Left cardiac atrium (tissue), 4 donors: ENCODE results near the gene CEP57L1. TPM values are rescaled to one million over a fixed set of nuclear protein-coding genes. Genes with fewer than 3 reads are reported as not detected.
"Not testable (repeated sequence)": the region's sequence is repeated elsewhere in the genome, so short reads cannot be mapped to it uniquely, and the experiment has no call there.

Source experiments
- ATAC-seq, 2 donors: fragments of 200-7000 bp; cut with Tn5 transposase; one replicate each; pipeline ENCODE4 v1.9.1; 2020; ENCODE audit warnings: mild to moderate bottlenecking in 2 of 2, moderate library complexity in 2 of 2
- DNase-seq: peaks from one replicate; pipeline ENCODE4 v3.0.0-alpha.2; 2020
- intact Hi-C, 2 donors: fragments of 100-400 bp; cut with DNase I; formaldehyde crosslinking; loops; one replicate each; pipeline versions ENCODE4 v1.14.1 to v1.15.1; 2022 to 2023
- total RNA-seq, 2 donors: library from RNA; stranded (reverse); fragmentation: NEBNext Ultra II Directional; extraction: Animal tissue kit (Norgen Biotek cat#: 25700); gene quantifications; one replicate each; pipeline ENCODE4 v1.2.1, GENCODE V29; 2021
- donor health status: DM: no; HTN: yes; CAD: no.
- donor health status: DM: no; HTN: yes; CAD: no; lungs with severe emphysema.
- donor health status: DM: yes; HTN: yes; CAD: no.
- donor health status: Dilated cardiomyopathy.

Gene CEP57L1
- total RNA-seq, 2 donors from 2014 or later, result 7.6 to 10.2 TPM

- DNase-seq, intact Hi-C loops, ATAC-seq: not testable (repeated sequence)
These were observed 52.9 kb downstream of the CEP57L1 start for GRCh38 chr6:109148251-109148650.

- intact Hi-C loops, DNase-seq, ATAC-seq: not testable (repeated sequence)
These were observed 53.4 kb downstream of the CEP57L1 start for GRCh38 chr6:109148716-109149115.

- ATAC-seq (no peak), DNase-seq (no peak)
- intact Hi-C loops, result no loop called here
These were observed 58.4 kb downstream of the CEP57L1 start for GRCh38 chr6:109153752-109154151.

GRCh38 chr6:109164331-109164730, 69.0 kb downstream of the CEP57L1 start:
- DNase-seq (no peak), ATAC-seq (no peak)
- intact Hi-C loops, result no loop called here

GRCh38 chr6:109165392-109165974, 70.2 kb downstream of the CEP57L1 start:
- intact Hi-C loops, result no loop called here
- DNase-seq, result peak; percentile 25
- peak; percentile 95 to 97 for ATAC-seq

- no peak for DNase-seq
- intact Hi-C loops, result no loop called here
- no peak for ATAC-seq
These were observed 71.4 kb downstream of the CEP57L1 start for GRCh38 chr6:109166673-109167072.

GRCh38 chr6:109167562-109167961, 72.3 kb downstream of the CEP57L1 start:
- DNase-seq (no peak), ATAC-seq (no peak)
- intact Hi-C loops, result no loop called here

GRCh38 chr6:109170333-109170732, 75.0 kb downstream of the CEP57L1 start:
- DNase-seq (no peak), ATAC-seq (peak in 1 of 2 donors; percentile 26)
- intact Hi-C loops, result no loop called here

- DNase-seq (no peak), ATAC-seq (no peak)
- intact Hi-C loops, result no loop called here
These were observed 76.9 kb downstream of the CEP57L1 start for GRCh38 chr6:109172101-109172746.

- ATAC-seq (no peak), DNase-seq (no peak)
- intact Hi-C loops, result no loop called here
These were observed 79.6 kb downstream of the CEP57L1 start for GRCh38 chr6:109174916-109175315.

GRCh38 chr6:109178921-109179320, 83.6 kb downstream of the CEP57L1 start:
- ATAC-seq (no peak), DNase-seq (no peak)
- intact Hi-C loops, result no loop called here

GRCh38 chr6:109179507-109179906, 84.2 kb downstream of the CEP57L1 start:
- intact Hi-C loops, result no loop called here
- DNase-seq, result no peak
- no peak for ATAC-seq

GRCh38 chr6:109182578-109182977, 87.3 kb downstream of the CEP57L1 start:
- DNase-seq (no peak), ATAC-seq (peak; percentile 51 to 57)
- intact Hi-C loops, result no loop called here

- DNase-seq (no peak), ATAC-seq (no peak)
- intact Hi-C loops, result no loop called here
These were observed 87.9 kb downstream of the CEP57L1 start for GRCh38 chr6:109183109-109183650.

GRCh38 chr6:109184638-109185037, 89.3 kb downstream of the CEP57L1 start:
- intact Hi-C loops, result loop anchor here in 1 of 2 donors (5.0 kb wide), 1 partner anchor 198 kb away; the partner anchor contains the start of gene CD164
- ATAC-seq (no peak), DNase-seq (no peak)

- ATAC-seq, result no peak
- intact Hi-C loops, result loop anchor here in 1 of 2 donors (5.0 kb wide), 1 partner anchor 196 kb away; the partner anchor contains the start of gene CD164
- no peak for DNase-seq
These were observed 90.7 kb downstream of the CEP57L1 start for GRCh38 chr6:109186012-109186411.

- DNase-seq (peak; percentile 39), ATAC-seq (peak; percentile 62 to 63)
- intact Hi-C loops, result loop anchor here (1.0 to 5.0 kb wide), 2 partner anchors 195 to 196 kb away; partner anchors contain the start of gene CD164 (in 1 of the 2)
These were observed 92.2 kb downstream of the CEP57L1 start for GRCh38 chr6:109187399-109188114.

- intact Hi-C loops, result loop anchor here (1.0 to 5.0 kb wide), 2 partner anchors 194 to 195 kb away; partner anchors contain the start of gene CD164 (in 1 of the 2)
- ATAC-seq (peak in 1 of 2 donors; percentile 19), DNase-seq (no peak)
These were observed 92.8 kb downstream of the CEP57L1 start for GRCh38 chr6:109188115-109188411.

- ATAC-seq, intact Hi-C loops, DNase-seq: not testable (repeated sequence)
These were observed 96.1 kb downstream of the CEP57L1 start for GRCh38 chr6:109191368-109191767.

GRCh38 chr6:109192865-109193264, 97.6 kb downstream of the CEP57L1 start:
- DNase-seq, result no peak
- intact Hi-C loops, result no loop called here
- no peak for ATAC-seq
